T follicular helper cell (primary cell): ENCODE results near the gene MYO10.

Experiments
- DNase-seq: peaks from one replicate; pipeline ENCODE4 v3.0.0-alpha.2; 2020; ENCODE audit warnings: low read depth

MYO10 gene

GRCh38 chr5:16916262-16916878, 19.7 kb downstream of the MYO10 start:
- no peak for DNase-seq

GRCh38 chr5:16914584-16914983, 21.5 kb downstream of the MYO10 start:
- no peak for DNase-seq

- no peak for DNase-seq
These were observed 22.0 kb downstream of the MYO10 start for GRCh38 chr5:16914108-16914435.

- DNase-seq, result no peak
These were observed 22.6 kb downstream of the MYO10 start for GRCh38 chr5:16913187-16914107.

- no peak for DNase-seq
These were observed 24.0 kb downstream of the MYO10 start for GRCh38 chr5:16912080-16912479.

GRCh38 chr5:16909464-16909863, 26.6 kb downstream of the MYO10 start:
- DNase-seq, result no peak

- no peak for DNase-seq
These were observed 28.8 kb downstream of the MYO10 start for GRCh38 chr5:16907270-16907669.

GRCh38 chr5:16906255-16906654, 29.8 kb downstream of the MYO10 start:
- no peak for DNase-seq

GRCh38 chr5:16903480-16904300, 32.4 kb downstream of the MYO10 start:
- DNase-seq, result no peak

- no peak for DNase-seq
These were observed 33.2 kb downstream of the MYO10 start for GRCh38 chr5:16902846-16903245.

- DNase-seq, result no peak
These were observed 35.0 kb downstream of the MYO10 start for GRCh38 chr5:16901021-16901644.

GRCh38 chr5:16899171-16899570, 36.9 kb downstream of the MYO10 start:
- DNase-seq, result no peak

GRCh38 chr5:16897800-16898199, 38.3 kb downstream of the MYO10 start:
- no peak for DNase-seq

GRCh38 chr5:16897284-16897704, 38.8 kb downstream of the MYO10 start:
- DNase-seq, result no peak

- no peak for DNase-seq
These were observed 39.3 kb downstream of the MYO10 start for GRCh38 chr5:16896767-16897166.

- no peak for DNase-seq
These were observed 41.6 kb downstream of the MYO10 start for GRCh38 chr5:16894236-16895057.

GRCh38 chr5:16891033-16891432, 45.1 kb downstream of the MYO10 start:
- no peak for DNase-seq

GRCh38 chr5:16889972-16890519, 46.0 kb downstream of the MYO10 start:
- DNase-seq, result no peak

GRCh38 chr5:16889203-16889971, 46.7 kb downstream of the MYO10 start:
- no peak for DNase-seq

GRCh38 chr5:16888694-16889124, 47.4 kb downstream of the MYO10 start:
- DNase-seq, result no peak
